HG03025 (cell line): ENCODE measurements around the gene KLHL29.

Source experiments
- ATAC-seq: cut with Tn5 transposase; IDR thresholded peaks from one replicate; pipeline ENCODE4 v1.9.1; 2021; ENCODE audit warnings: mild to moderate bottlenecking, moderate library complexity; ENCODE audit not compliant: unreplicated experiment, low FRiP score

KLHL29 gene

GRCh38 chr2:23563151-23563550, 178.2 kb downstream of the KLHL29 start:
- ATAC-seq, result no peak

DNA sequence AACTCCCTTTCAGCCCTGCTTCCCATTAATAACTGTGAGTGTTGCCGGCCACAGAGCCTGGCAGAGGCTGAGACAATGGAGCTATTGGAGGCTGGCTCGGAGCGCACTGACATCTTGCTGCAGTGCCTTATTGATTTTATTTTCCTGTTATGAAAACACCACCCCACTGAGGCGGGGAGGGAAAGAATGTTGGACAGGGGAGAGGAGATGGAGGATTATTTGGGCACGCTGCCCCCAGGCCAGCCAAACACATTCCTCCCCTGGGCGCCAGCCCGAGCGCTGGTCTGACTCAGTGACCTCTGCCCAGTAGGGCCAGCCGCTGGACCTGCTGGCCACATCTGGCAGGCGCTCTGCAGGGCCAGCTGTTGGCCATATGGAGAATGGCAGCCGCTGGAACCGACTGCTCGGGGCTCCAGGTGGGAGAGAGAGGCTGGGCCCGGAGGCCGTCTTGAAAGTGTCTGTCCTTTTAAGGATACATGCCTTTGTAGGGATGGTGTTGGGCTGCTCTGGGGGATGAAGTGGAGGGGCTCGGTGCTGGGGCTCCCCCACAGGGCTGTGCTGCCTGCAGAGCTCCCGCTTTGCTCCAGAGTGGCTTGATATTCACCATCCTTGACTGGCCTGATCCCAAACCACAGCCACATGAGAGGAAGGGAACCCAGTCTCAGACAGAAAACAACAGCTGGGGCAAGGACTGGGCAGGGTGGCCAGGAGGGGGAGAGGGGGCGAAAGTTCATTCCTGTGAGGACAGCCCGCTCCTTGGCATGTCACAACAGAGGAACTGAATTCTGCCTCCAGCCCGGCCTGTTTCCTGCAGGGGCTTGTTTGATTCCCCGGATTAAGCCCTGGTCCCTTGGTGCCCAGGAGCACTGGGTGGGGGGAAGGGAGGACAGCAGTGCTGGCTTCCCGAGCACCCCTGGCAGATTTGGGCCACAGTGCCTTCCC, 179.0 kb downstream of the KLHL29 start:
- ATAC-seq, result no peak

- ATAC-seq, result no peak
These were observed 179.6 kb downstream of the KLHL29 start for GRCh38 chr2:23564615-23564960.

DNA sequence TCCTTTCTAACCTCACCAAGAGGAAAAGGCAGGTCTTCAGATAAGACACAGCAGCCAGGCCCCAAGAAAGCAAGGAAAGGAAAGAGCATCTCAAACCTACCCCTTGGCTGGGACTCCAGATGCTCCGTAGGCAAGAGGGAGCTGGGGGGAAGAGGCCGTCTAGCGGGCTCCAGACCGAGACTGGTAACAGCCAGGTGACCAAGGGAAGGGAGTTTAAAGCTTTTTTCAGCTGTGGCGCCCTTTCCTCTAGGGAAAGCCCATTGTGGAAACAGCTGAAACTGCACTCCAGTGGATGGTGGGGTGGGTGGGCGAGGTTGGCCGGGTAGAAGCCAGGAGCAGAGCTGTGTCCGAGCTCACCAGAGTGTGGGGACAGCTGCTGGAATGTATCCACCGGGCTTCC, 180.4 kb downstream of the KLHL29 start:
- ATAC-seq, result no peak

DNA sequence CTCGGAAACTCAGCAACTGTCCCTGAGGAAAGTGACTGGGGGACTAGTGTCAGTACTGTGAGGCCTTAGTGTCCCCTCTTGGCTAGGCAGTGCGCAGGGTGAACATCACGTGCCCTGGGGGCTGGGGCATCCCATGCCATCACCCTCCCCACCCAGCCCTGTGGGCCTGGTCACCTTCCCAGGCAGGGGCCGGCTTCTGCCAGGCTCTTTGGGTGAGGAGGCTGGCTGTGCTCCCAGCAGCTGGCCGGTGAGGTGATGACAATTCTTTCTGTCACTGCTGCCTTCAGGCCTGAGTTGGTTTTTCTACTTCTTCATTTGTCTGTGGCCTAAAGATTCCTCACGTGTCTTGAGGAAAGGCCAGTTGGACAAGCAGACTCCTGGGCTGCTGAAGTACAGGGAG, 180.8 kb downstream of the KLHL29 start:
- no peak for ATAC-seq

GRCh38 chr2:23566241-23567142, 181.5 kb downstream of the KLHL29 start:
- ATAC-seq, result no peak

DNA sequence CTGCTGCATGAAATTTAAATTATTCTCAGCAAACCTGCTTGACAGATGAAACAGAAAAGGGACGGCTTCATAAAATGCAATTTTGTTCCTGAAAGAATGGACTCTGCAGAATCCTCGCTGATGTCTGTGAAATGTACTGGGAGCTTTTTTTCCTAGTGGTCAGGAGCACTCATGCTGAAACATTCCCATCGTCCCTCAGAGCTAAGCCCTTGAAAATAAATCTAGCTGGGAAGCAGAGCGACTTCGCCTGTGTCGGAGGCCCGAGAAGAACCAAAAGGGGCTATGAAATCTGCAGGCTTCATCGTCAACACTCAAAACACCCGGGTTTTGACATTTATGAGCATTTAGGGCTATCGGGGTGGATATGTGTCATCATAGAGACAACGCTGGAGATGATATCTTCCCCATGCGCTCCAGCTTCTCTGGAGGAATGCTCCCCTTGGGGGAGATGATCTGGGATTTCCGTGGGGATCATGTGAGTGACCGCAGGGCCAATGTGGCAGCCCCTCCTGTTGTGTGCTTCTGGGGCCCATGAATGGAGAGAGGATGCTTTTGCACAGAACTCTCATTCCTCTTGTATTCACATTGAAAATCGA, 182.3 kb downstream of the KLHL29 start:
- no peak for ATAC-seq

- ATAC-seq, result no peak
These were observed 183.2 kb downstream of the KLHL29 start for GRCh38 chr2:23568211-23568610.

- no peak for ATAC-seq
These were observed 183.7 kb downstream of the KLHL29 start for GRCh38 chr2:23568626-23569190.

- ATAC-seq, result no peak
These were observed 184.9 kb downstream of the KLHL29 start for GRCh38 chr2:23569761-23570365.

DNA sequence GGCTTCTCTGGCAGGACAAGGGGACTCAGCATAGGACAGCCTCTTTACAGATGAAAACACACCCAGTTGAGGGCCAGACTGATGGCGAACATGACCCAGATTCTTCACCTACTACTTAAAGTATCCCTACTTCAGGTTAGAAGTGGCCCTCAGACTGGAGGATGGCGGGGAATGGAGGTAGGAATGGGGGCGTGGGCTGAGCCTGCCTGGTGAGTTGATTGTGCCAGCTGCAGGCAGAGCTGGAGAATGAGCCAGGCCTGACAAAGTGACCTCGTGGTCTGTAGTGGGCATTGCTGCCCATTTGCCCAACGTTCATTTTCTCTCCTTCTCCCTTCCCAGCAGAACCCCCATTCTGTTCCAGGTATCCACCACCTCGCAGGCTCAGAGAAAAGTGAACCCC, 186.1 kb downstream of the KLHL29 start:
- no peak for ATAC-seq

GRCh38 chr2:23571527-23572282, 186.7 kb downstream of the KLHL29 start:
- no peak for ATAC-seq

DNA sequence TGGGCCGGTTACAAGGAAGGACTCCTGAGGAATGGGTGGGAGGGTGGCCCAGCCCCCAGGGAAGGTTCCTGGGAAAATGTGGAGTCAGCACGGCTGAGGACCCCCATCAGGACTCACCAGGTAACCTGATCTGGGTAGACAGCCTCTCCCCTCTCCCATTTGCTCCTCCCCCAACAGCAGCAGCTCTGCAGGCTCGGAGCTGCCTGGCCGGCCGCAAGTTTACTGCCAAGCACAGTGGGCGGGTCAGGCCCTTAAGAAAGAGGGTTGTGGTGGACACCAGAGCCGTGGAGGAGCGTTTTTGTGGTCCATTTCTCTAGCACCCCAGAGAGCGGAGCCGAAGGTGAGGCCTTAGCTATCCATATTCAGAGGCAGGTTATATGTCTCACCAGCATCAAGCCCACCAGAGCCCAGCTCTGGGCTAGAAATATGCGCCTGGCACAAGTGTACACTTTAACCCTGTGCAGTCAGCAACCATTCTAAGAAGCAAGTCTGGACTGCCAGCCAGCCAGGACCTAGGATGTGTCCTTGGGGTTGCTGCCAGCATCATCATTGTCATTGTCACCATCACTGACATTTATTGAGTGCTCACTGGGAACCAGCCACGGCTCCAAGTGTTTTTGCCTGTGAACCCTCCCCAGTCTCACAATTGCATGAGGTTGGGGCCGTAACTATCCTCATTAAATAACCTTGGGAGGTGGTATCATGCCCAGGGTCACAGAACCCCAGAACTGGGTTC, 190.1 kb downstream of the KLHL29 start:
- no peak for ATAC-seq

DNA sequence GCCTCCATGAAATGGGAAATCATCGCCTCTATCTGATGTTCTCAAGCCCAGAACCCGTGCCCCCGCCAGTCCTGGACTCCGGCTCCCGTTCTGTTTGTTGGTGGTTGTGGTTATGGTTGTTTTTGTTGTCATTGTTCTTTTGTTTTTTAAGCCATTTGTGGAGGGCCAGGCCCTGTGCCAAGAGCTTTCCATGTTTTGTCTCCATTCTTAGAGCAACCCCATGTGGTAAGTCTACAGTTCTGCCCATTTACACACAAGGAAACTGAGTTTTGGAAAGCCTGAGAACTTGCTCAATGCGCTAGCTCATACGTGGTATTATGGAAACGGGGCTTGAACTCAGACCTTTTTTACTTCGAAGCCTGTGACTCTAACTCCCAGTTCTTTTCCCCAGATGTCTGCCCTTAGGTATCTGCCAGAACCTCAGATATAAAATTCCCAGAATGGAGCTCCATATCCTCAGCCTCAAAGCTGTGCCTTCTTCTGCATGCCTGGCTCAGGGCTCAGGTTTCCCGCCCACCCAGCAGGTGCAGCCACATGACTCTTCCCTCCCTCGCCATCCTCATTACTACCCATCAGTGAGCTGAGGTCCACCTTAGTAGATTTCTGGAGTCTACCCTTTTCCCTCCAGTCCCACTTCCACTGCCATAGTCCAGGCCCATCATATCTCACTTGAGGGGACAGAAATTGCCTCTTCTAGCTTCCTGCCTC, 194.1 kb downstream of the KLHL29 start:
- ATAC-seq, result no peak

- no peak for ATAC-seq
These were observed 194.7 kb downstream of the KLHL29 start for GRCh38 chr2:23579674-23580073.

DNA sequence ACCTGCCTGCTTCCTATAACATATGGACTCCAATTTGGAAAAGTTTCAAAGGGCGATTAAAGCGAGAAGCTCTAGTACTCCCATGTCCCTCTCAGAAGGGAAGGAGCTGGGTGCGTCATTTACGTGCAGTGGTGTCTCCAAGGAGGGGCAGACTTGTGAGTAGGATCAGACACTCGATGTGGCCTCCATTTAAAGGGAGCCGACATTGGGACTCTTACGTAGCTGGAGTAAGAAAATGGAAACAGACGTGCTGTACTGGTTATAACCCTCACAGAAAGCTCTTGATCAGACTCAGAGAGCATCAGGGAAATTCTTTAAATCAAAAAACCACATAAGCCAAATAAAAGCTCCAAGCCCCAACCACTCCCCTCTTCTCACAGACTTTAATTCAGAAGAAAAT, 198.5 kb downstream of the KLHL29 start:
- ATAC-seq, result no peak

GRCh38 chr2:23584054-23584745, 199.2 kb downstream of the KLHL29 start:
- ATAC-seq, result no peak
